BE2C (cell line): ENCODE results near the gene TMEM242.

Experiments used
- DNase-seq: peaks from one replicate; pipeline ENCODE4 v3.0.0-alpha.2; 2020
- H3K27me3 ChIP-seq: fragments of 250-450 bp; sonication (Bioruptor Pico); 2 replicates; pipeline ENCODE4 v1.5.1; 2020; ENCODE audit warnings: mild to moderate bottlenecking
- H3K36me3 ChIP-seq: fragments of 250-450 bp; sonication (Bioruptor Pico); 2 replicates; pipeline ENCODE4 v1.5.1; 2020; ENCODE audit warnings: mild to moderate bottlenecking
- H3K4me1 ChIP-seq: fragments of 250-450 bp; sonication (Bioruptor Pico); 2 replicates; pipeline ENCODE4 v1.5.1; 2020
- H3K4me3 ChIP-seq: 2 replicates; pipeline ENCODE4 v1.5.1; 2011; ENCODE audit warnings: low read depth, low read length
- H3K9me3 ChIP-seq: fragments of 250-450 bp; sonication (Bioruptor Pico); 2 replicates; pipeline ENCODE4 v1.5.1; 2020
- CTCF ChIP-seq: IDR thresholded peaks from 2 replicates; pipeline ENCODE4 v1.5.1; 2012; ENCODE audit warnings: mild to moderate bottlenecking, low read depth, low read length

Gene TMEM242

GRCh38 chr6:157273756-157274470 lies 49.4 kb downstream of the TMEM242 start:
- peak; percentile 80 for DNase-seq
- TF ChIP-seq CTCF: no peak
- peak overlapping the region; percentile 72 for H3K4me3 ChIP-seq
- H3K9me3 ChIP-seq: no peaks in the 10 kb centered on the region
- H3K36me3 ChIP-seq: no peaks in the 10 kb centered on the region
- H3K4me1 ChIP-seq: peaks cover 8% of the 10 kb centered on the region
- no peaks in the 10 kb centered on the region for H3K27me3 ChIP-seq

- Histone ChIP-seq H3K9me3 (no peaks in the 10 kb centered on the region), H3K4me1 (peaks cover 8% of the 10 kb centered on the region), H3K36me3 (no peaks in the 10 kb centered on the region), H3K4me3 (no peak overlapping the region), H3K27me3 (no peaks in the 10 kb centered on the region)
- 0 out of 2 replicates have a peak, but pooled peaks have one; percentile 7 for TF ChIP-seq CTCF
- peak; percentile 34 for DNase-seq
These were observed 50.2 kb downstream of the TMEM242 start for GRCh38 chr6:157272866-157273755.

GRCh38 chr6:157272372-157272771 lies 50.9 kb downstream of the TMEM242 start:
- H3K4me3 ChIP-seq: no peak overlapping the region
- no peak for TF ChIP-seq CTCF
- H3K4me1 ChIP-seq: peaks cover 8% of the 10 kb centered on the region
- no peaks in the 10 kb centered on the region for H3K27me3 ChIP-seq
- H3K36me3 ChIP-seq: no peaks in the 10 kb centered on the region
- no peak for DNase-seq
- no peaks in the 10 kb centered on the region for H3K9me3 ChIP-seq

- Histone ChIP-seq H3K4me3 (no peak overlapping the region), H3K9me3 (no peaks in the 10 kb centered on the region), H3K27me3 (no peaks in the 10 kb centered on the region), H3K36me3 (no peaks in the 10 kb centered on the region), H3K4me1 (peaks cover 8% of the 10 kb centered on the region)
- TF ChIP-seq CTCF: no peak
- DNase-seq: no peak
These were observed 51.4 kb downstream of the TMEM242 start for GRCh38 chr6:157271911-157272310.

GRCh38 chr6:157271441-157271840 lies 51.9 kb downstream of the TMEM242 start:
- Histone ChIP-seq H3K4me1 (peaks cover 8% of the 10 kb centered on the region), H3K4me3 (no peak overlapping the region), H3K36me3 (no peaks in the 10 kb centered on the region), H3K27me3 (no peaks in the 10 kb centered on the region), H3K9me3 (no peaks in the 10 kb centered on the region)
- no peak for DNase-seq
- TF ChIP-seq CTCF: no peak

GRCh38 chr6:157270916-157271315 lies 52.4 kb downstream of the TMEM242 start:
- Histone ChIP-seq H3K4me3 (no peak overlapping the region), H3K9me3 (no peaks in the 10 kb centered on the region), H3K4me1 (peaks cover 8% of the 10 kb centered on the region), H3K36me3 (no peaks in the 10 kb centered on the region), H3K27me3 (no peaks in the 10 kb centered on the region)
- no peak for TF ChIP-seq CTCF
- DNase-seq: no peak
